GM12891 (cell line): Measurements from ENCODE around the gene SLC9A9.

Source experiments
- PAX5 ChIP-seq: IDR thresholded peaks from 2 replicates; pipeline ENCODE4 v1.6.1; 2011; ENCODE audit warnings: low read length, moderate library complexity, mild to moderate bottlenecking; ENCODE audit not compliant: insufficient read depth, severe bottlenecking
- POLR2A ChIP-seq: IDR thresholded peaks from 2 replicates; pipeline ENCODE4 v1.6.1; 2011; ENCODE audit warnings: low read depth, low read length, control low read depth
- POLR2AphosphoS5 ChIP-seq: IDR thresholded peaks from 2 replicates; pipeline ENCODE4 v1.6.1; 2011; ENCODE audit warnings: low read depth, low read length, control low read depth
- SPI1 ChIP-seq: IDR thresholded peaks from 2 replicates; pipeline ENCODE4 v1.6.1; 2011; ENCODE audit warnings: low read depth, low read length, control low read depth
- TAF1 ChIP-seq: IDR thresholded peaks from 2 replicates; pipeline ENCODE4 v1.6.1; 2011; ENCODE audit warnings: low read depth, low read length, control low read depth

DNA sequence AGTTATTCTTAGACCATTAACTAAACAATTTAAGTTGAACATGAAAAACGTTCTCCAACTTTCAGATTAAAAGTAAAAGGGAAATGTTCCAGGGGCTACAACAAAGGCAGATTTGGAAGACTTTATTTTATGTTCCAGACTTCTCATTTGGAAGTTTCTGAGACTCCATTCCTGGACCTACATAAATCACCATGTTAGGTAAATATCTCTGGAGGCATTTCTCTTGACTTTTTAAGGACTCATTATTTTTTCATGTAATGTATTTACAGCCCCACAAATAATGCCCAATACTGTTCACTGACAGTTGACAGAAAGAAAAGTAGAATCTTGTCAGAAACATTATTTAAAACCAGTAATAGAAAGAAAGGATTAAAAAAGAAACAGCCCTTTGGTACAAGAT, 352.1 kb downstream of the SLC9A9 start:
- TF ChIP-seq POLR2AphosphoS5: no peak
- no peak for TF ChIP-seq TAF1
- TF ChIP-seq POLR2A: no peak
- no peak for TF ChIP-seq SPI1
- TF ChIP-seq PAX5: no peak
